ENCODE measurements around the gene PPP2R2D. TPM values are rescaled to one million over a fixed set of nuclear protein-coding genes. Genes with fewer than 3 reads are reported as not detected.

PPP2R2D gene
- total RNA-seq, 2 experiments from 2014 or later, result 37.4 to 38.5 TPM

DNA sequence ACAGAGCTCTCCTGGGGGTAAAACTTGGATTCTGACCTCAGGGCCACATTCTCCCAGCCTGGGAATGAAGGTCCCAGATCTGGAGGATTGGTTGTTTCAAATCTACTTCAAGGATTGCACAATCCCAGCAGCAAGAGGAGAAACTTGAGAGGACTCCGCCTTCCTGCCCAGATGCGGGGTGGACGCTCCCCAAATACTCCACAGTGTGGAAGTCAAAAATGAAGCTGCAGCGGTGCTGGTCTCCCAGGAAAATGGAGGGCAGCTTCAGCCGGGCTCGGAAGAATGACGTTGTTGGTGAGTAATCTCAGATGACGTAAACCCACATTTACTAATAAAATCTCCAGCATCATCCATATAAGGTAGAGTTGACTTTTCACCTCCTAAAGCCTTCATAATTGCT, 31.5 kb upstream of the PPP2R2D start:
- intact Hi-C loops (cut with micrococcal nuclease; ENCODE audit: unreplicated experiment), result no loop called here
- H4K20me1 ChIP-seq (ENCODE audit: insufficient read depth, low read length), result no peaks in the 10 kb centered on the region
- no peak overlapping the region for H2AFZ ChIP-seq (ENCODE audit: low read length)

DNA sequence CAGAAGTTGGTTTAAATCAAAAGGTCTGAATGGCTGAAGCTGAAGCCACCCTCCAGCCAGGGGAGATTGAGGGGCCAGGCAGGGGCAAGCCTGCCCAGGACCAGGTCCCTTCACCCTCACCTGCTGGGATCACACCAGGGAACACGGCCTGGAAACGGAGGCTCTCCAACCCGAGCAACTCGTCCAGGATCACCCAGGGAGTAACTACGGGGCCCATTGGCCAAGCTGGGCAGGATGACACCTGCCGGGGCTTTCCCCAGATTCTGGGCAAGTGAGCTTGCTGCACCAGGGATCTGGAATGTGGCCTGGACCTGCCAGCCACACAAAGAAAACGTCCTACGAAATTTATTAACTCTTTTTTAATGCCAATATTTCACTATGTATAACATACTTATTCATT, 30.4 kb upstream of the PPP2R2D start:
- ChIA-PET CTCF (ENCODE audit: unreplicated experiment) (no interaction called here), POLR2A (no interaction called here)
- H4K20me1 ChIP-seq (ENCODE audit: insufficient read depth, low read length), result no peaks in the 10 kb centered on the region

More for the DNA sequence above, 31.5 kb upstream of the PPP2R2D start:
- TF ChIP-seq, protein P1, sequence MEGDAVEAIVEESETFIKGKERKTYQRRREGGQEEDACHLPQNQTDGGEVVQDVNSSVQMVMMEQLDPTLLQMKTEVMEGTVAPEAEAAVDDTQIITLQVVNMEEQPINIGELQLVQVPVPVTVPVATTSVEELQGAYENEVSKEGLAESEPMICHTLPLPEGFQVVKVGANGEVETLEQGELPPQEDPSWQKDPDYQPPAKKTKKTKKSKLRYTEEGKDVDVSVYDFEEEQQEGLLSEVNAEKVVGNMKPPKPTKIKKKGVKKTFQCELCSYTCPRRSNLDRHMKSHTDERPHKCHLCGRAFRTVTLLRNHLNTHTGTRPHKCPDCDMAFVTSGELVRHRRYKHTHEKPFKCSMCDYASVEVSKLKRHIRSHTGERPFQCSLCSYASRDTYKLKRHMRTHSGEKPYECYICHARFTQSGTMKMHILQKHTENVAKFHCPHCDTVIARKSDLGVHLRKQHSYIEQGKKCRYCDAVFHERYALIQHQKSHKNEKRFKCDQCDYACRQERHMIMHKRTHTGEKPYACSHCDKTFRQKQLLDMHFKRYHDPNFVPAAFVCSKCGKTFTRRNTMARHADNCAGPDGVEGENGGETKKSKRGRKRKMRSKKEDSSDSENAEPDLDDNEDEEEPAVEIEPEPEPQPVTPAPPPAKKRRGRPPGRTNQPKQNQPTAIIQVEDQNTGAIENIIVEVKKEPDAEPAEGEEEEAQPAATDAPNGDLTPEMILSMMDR (conservative IDR thresholded peaks at IDR 0.05; ENCODE audit: low read length), result no peak
- TF ChIP-seq EZH2phosphoT487 (IDR thresholded peaks at IDR 0.05; ENCODE audit: borderline replicate concordance, low read depth, low read length), result no peak
- Histone ChIP-seq H3K27ac (ENCODE audit: low read depth, low read length, poor library complexity, severe bottlenecking) (no peak overlapping the region), H3K4me3 (ENCODE audit: low read depth, low read length, poor library complexity, severe bottlenecking) (no peak overlapping the region), H3K4me1 (ENCODE audit: insufficient read depth, low read length, poor library complexity, severe bottlenecking) (no peaks in the 10 kb centered on the region), H3K4me2 (ENCODE audit: low read length) (no peak overlapping the region), H3K9me3 (ENCODE audit: low read length) (no peaks in the 10 kb centered on the region), H3K36me3 (ENCODE audit: insufficient read depth, low read length) (no peaks in the 10 kb centered on the region), H3K9me2 (ENCODE audit: insufficient read depth, low read length) (no peaks in the 10 kb centered on the region), H3K79me2 (ENCODE audit: insufficient read depth, low read depth, low read length) (no peaks in the 10 kb centered on the region)
- no peak for DNase-seq (ENCODE audit: low spot score)
- POLR2A ChIA-PET, result no interaction called here
- CTCF ChIA-PET (ENCODE audit: unreplicated experiment), result no interaction called here
- no TSS peak for BruUV-seq (replicated peaks)

More for the DNA sequence above, 30.4 kb upstream of the PPP2R2D start:
- Histone ChIP-seq H3K4me2 (ENCODE audit: low read length) (no peak overlapping the region), H2AFZ (ENCODE audit: low read length) (no peak overlapping the region), H3K4me3 (ENCODE audit: low read depth, low read length, poor library complexity, severe bottlenecking) (no peak overlapping the region), H3K79me2 (ENCODE audit: insufficient read depth, low read depth, low read length) (no peaks in the 10 kb centered on the region), H3K9me2 (ENCODE audit: insufficient read depth, low read length) (no peaks in the 10 kb centered on the region), H3K9me3 (ENCODE audit: low read length) (no peaks in the 10 kb centered on the region), H3K4me1 (ENCODE audit: insufficient read depth, low read length, poor library complexity, severe bottlenecking) (no peaks in the 10 kb centered on the region), H3K27ac (ENCODE audit: low read depth, low read length, poor library complexity, severe bottlenecking) (no peak overlapping the region), H3K36me3 (ENCODE audit: insufficient read depth, low read length) (no peaks in the 10 kb centered on the region)
- intact Hi-C loops (cut with micrococcal nuclease; ENCODE audit: unreplicated experiment), result no loop called here
- TF ChIP-seq, protein P1 (conservative IDR thresholded peaks at IDR 0.05; ENCODE audit: low read length), result no peak
- no peak for TF ChIP-seq EZH2phosphoT487 (IDR thresholded peaks at IDR 0.05; ENCODE audit: borderline replicate concordance, low read depth, low read length)
- DNase-seq (ENCODE audit: low spot score), result no peak
- no TSS peak for BruUV-seq (replicated peaks)

Measured in OCI-LY7 (cell line).